Sigmoid colon (tissue), 7 donors: ENCODE measurements around the gene NOTCH1. TPM values are rescaled to one million over a fixed set of nuclear protein-coding genes. Genes with fewer than 3 reads are reported as not detected.

Source experiments
- DNase-seq: peaks from one replicate; pipeline ENCODE4 v3.0.0-alpha.2; 2019
- H3K27ac ChIP-seq, 4 donors: fragments of 200-600 bp; sonication (generic); one replicate each; pipeline ENCODE4 v1.5.1; 2016 to 2019; ENCODE audit warnings: mild to moderate bottlenecking in 1 of 4
- H3K27me3 ChIP-seq, 3 donors: fragments of 200-600 bp; sonication (generic); one replicate each; pipeline ENCODE4 v1.5.1; 2019; ENCODE audit warnings: mild to moderate bottlenecking in 1 of 3
- H3K36me3 ChIP-seq, 4 donors: fragments of 200-600 bp; sonication (generic); one replicate each; pipeline ENCODE4 v1.5.1; 2016 to 2019
- H3K4me1 ChIP-seq, 4 donors: fragments of 200-600 bp; sonication (generic); one replicate each; pipeline ENCODE4 v1.5.1; 2017 to 2019
- H3K4me3 ChIP-seq, 4 donors: fragments of 200-600 bp; sonication (generic); one replicate each; pipeline ENCODE4 v1.5.1; 2017 to 2019; ENCODE audit warnings: mild to moderate bottlenecking in 2 of 4, moderate library complexity in 1 of 4
- H3K9me3 ChIP-seq, 4 donors: fragments of 200-600 bp in 3 of 4; sonication (generic) in 3 of 4; one replicate each; pipeline versions ENCODE4 v1.5.1 to v1.6.1; 2013 to 2019
- EP300 ChIP-seq, 4 donors: sonication (generic); formaldehyde crosslinking; IDR thresholded peaks; one replicate each; pipeline ENCODE4 v1.6.1; 2017; ENCODE audit warnings: antibody characterized with exemption in 4 of 4
- POLR2A ChIP-seq, 2 donors: fragments of 450-650 bp; IDR thresholded peaks; one replicate each; pipeline ENCODE4 v1.6.1; 2016; ENCODE audit warnings: antibody characterized with exemption in 2 of 2, mild to moderate bottlenecking in 2 of 2, moderate library complexity in 2 of 2
- POLR2AphosphoS5 ChIP-seq, 4 donors: sonication (generic); formaldehyde crosslinking; IDR thresholded peaks; one replicate each; pipeline ENCODE4 v1.6.1; 2017; ENCODE audit warnings: antibody characterized with exemption in 4 of 4
- WGBS, 2 donors: extraction: QIAGEN DNeasy Blood & Tissue Kit; methylation state at CpG; one replicate each; pipeline ENCODE4 v1.1.7; 2013; 5-methylcytosine and 5-hydroxymethylcytosine counted together
- intact Hi-C: fragments of 100-400 bp; cut with DNase I; formaldehyde crosslinking; loops from one replicate; pipeline ENCODE4 v1.15.1; 2023
- polyA plus RNA-seq, 3 donors: library from polyadenylated mRNA; stranded (reverse); fragments of 200-250 nt; gene quantifications; one replicate each; pipeline ENCODE4 v1.2.3, GENCODE V29; 2013
- total RNA-seq, 4 donors: library from RNA; depleted of rRNA; stranded (reverse); fragments of >200 nt; gene quantifications; one replicate each; pipeline ENCODE4 v1.1.0, GENCODE V29; 2016
- TF ChIP-seq, protein P1 (sequence below), 4 experiments: fragments of 450-650 bp in 3 of 4; fragments of 200-600 bp in 1 of 4; IDR thresholded peaks; one replicate each; pipeline ENCODE4 v1.5.1; 2016 to 2019; ENCODE audit warnings: antibody characterized with exemption in 4 of 4, mild to moderate bottlenecking in 3 of 4, moderate library complexity in 2 of 4
- donor health status: healthy with polysubstance abuse.
- donor health status: Bipolar disorder and iron deficiency.
- donor health status: healthy.

NOTCH1 gene
- total and polyA plus RNA-seq, 7 donors: 1.8 to 36.0 (median 30.7) TPM

GRCh38 chr9:136590821-136591752 lies 45.2 kb upstream of the NOTCH1 start:
- no peak for TF ChIP-seq POLR2AphosphoS5 (IDR thresholded peaks at IDR 0.05)
- TF ChIP-seq, protein P1, sequence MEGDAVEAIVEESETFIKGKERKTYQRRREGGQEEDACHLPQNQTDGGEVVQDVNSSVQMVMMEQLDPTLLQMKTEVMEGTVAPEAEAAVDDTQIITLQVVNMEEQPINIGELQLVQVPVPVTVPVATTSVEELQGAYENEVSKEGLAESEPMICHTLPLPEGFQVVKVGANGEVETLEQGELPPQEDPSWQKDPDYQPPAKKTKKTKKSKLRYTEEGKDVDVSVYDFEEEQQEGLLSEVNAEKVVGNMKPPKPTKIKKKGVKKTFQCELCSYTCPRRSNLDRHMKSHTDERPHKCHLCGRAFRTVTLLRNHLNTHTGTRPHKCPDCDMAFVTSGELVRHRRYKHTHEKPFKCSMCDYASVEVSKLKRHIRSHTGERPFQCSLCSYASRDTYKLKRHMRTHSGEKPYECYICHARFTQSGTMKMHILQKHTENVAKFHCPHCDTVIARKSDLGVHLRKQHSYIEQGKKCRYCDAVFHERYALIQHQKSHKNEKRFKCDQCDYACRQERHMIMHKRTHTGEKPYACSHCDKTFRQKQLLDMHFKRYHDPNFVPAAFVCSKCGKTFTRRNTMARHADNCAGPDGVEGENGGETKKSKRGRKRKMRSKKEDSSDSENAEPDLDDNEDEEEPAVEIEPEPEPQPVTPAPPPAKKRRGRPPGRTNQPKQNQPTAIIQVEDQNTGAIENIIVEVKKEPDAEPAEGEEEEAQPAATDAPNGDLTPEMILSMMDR (IDR thresholded peaks at IDR 0.05): no peak
- peaks cover 0 to 25% (median 24%) of the 10 kb centered on the region in 4 donors for H3K4me1 ChIP-seq
- H3K4me3 ChIP-seq: no peak overlapping the region
- 68 to 85% methylated on average over 26 of the region's 26 CpGs for WGBS, 2 donors
- no peaks in the 10 kb centered on the region for H3K9me3 ChIP-seq
- intact Hi-C loops: no loop called here
- peaks cover 0 to 9% (median 0%) of the 10 kb centered on the region in 3 donors for H3K27me3 ChIP-seq
- H3K27ac ChIP-seq: no peak overlapping the region
- H3K36me3 ChIP-seq: no peaks in the 10 kb centered on the region
- DNase-seq: no peak

- intact Hi-C loops: no loop called here
Observed at GRCh38 chr9:136589766-136590763, 44.2 kb upstream of the NOTCH1 start.

DNA sequence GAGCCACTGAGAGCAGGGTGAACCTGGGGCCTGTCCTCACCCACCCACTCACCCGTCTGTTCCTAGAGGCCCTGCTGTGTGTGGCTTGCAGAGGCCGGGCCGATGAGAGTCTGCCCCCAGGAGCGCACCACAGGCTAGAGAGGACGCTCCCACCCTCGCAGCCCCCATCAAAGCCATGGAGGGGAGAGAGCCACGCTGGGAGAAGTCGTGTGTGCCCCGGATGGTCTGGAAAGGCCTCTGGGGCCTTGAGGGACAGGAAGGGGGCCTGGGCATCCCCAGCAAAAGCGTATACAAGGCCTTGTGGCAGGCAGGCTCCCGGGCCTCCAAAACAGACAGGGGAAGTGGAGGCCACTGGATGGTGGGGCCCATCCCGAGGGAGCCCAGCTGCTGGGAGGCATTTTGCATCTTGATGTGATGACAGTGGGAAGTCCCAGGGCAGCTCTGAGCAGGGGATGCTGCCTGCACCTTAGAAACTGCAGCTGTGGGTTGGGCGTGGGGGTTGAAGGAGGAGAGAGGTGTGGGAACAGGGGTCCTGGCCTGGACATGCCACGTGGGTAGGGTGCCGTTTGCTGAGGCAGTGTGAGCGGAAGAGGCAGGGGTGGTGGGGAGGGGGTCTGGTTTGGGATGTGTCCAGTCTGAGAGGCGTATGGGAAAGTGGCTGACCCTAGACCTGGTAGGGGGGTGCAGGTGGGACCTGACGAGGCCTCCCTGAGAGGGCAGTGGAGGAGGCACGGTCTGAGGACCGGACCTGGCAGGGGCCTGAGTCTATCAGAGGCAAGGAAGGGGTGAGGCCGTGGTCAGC lies 43.0 kb upstream of the NOTCH1 start:
- WGBS, 2 donors: 61 to 74% methylated on average over 21 of the region's 21 CpGs
- TF ChIP-seq POLR2A (IDR thresholded peaks at IDR 0.05) (no peak), POLR2AphosphoS5 (IDR thresholded peaks at IDR 0.05) (no peak)
- no peak overlapping the region for H3K27ac ChIP-seq
- peaks cover 0 to 36% (median 29%) of the 10 kb centered on the region in 4 donors for H3K4me1 ChIP-seq
- no peak for DNase-seq
- no peak overlapping the region for H3K4me3 ChIP-seq
- H3K36me3 ChIP-seq: no peaks in the 10 kb centered on the region
- intact Hi-C loops: no loop called here
- peaks cover 0 to 9% (median 0%) of the 10 kb centered on the region in 3 donors for H3K27me3 ChIP-seq
- no peaks in the 10 kb centered on the region for H3K9me3 ChIP-seq

More at GRCh38 chr9:136589766-136590763, 44.2 kb upstream of the NOTCH1 start:
- peaks cover 0 to 33% (median 27%) of the 10 kb centered on the region in 4 donors for H3K4me1 ChIP-seq
- no peak overlapping the region for H3K27ac ChIP-seq
- WGBS, 2 donors: 80 to 85% methylated on average over 29 of the region's 29 CpGs
- no peak for DNase-seq
- H3K27me3 ChIP-seq: peaks cover 0 to 9% (median 0%) of the 10 kb centered on the region in 3 donors
- TF ChIP-seq, protein P1 (IDR thresholded peaks at IDR 0.05): no peak
- no peak for TF ChIP-seq POLR2A (IDR thresholded peaks at IDR 0.05)
- TF ChIP-seq EP300 (IDR thresholded peaks at IDR 0.05): no peak
- no peak for TF ChIP-seq POLR2AphosphoS5 (IDR thresholded peaks at IDR 0.05)
- H3K36me3 ChIP-seq: no peaks in the 10 kb centered on the region
- H3K9me3 ChIP-seq: no peaks in the 10 kb centered on the region
- H3K4me3 ChIP-seq: no peak overlapping the region

DNA sequence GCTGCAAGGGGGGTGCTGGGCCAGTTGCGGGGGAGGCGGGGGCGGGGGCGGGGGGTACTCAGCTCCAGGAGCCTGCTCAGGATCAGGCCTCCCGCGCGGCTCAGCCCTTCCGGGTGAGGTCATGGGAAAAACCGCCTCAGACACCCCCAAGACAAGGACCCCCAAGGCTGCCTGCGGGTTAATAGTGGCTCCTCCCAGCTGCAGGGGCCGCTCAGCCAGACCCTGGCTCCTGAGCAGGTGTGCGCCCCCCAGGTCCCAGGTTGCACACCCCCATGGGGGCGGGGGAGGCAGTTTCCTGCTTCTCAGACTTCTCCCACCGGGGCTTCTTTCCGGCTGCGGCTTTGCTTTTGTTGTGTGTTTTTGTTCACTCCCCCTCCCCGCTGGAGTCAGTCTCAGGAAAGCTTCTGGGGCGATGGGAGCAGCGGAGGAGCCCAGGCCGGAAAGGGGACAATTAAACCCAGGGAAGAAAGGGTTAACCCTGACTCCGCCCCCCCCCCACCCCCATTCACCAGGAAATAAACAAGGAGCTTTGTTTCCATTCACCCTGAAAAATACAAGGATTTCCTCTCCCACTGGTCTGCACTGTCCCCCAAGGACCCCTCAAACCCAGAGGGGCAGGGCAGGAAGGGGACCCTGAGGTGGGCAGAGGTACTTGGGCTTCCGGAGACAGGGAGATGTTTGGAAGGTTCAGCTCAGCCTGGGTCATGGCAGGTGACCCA lies 42.3 kb upstream of the NOTCH1 start:
- H3K27me3 ChIP-seq: peaks cover 0 to 9% (median 0%) of the 10 kb centered on the region in 3 donors
- WGBS, 2 donors: 10 to 11% methylated on average over 22 of the region's 22 CpGs
- intact Hi-C loops: no loop called here
- no peak overlapping the region for H3K4me3 ChIP-seq
- H3K36me3 ChIP-seq: no peaks in the 10 kb centered on the region
- peaks cover 0 to 36% (median 29%) of the 10 kb centered on the region in 4 donors for H3K4me1 ChIP-seq
- no peak for DNase-seq
- no peak for TF ChIP-seq POLR2A (IDR thresholded peaks at IDR 0.05)
- TF ChIP-seq POLR2AphosphoS5 (IDR thresholded peaks at IDR 0.05): no peak
- TF ChIP-seq EP300 (IDR thresholded peaks at IDR 0.05): no peak
- TF ChIP-seq, protein P1 (IDR thresholded peaks at IDR 0.05): no peak
- no peak overlapping the region for H3K27ac ChIP-seq
- no peaks in the 10 kb centered on the region for H3K9me3 ChIP-seq
